GM23248 (cell line): ENCODE measurements around the gene CARD10.

Source experiments
- EZH2 ChIP-seq: fragments of 200-600 bp; sonication (generic); IDR thresholded peaks from 2 replicates; pipeline ENCODE4 v1.6.1; 2018; ENCODE audit warnings: antibody characterized with exemption, mild to moderate bottlenecking; ENCODE audit not compliant: insufficient read depth, poor library complexity, severe bottlenecking
- EZH2phosphoT487 ChIP-seq: fragments of 200-600 bp; sonication (generic); IDR thresholded peaks from 2 replicates; pipeline ENCODE4 v1.6.1; 2018; ENCODE audit warnings: antibody characterized with exemption, moderate library complexity, mild to moderate bottlenecking, low read depth; ENCODE audit not compliant: insufficient read depth

- TF ChIP-seq EZH2phosphoT487 (no peak), EZH2 (no peak)
Observed at GRCh38 chr22:37470087-37470445, 49.1 kb downstream of the CARD10 start.
